GM21367 (cell line): ENCODE results near the gene PHF19.

ENCODE experiments used
- ATAC-seq: cut with Tn5 transposase; IDR thresholded peaks from one replicate; pipeline ENCODE4 v1.9.1; 2021; ENCODE audit not compliant: unreplicated experiment

Gene PHF19

GRCh38 chr9:120876842-120877240, at the start of gene PHF19:
Gene PHF19 (minus strand): TSS chr9:120877188. CDS start chr9:120874741, 2,447 bp downstream.
- ATAC-seq, result peak; percentile 0

- ATAC-seq, result peak; percentile 7
These were observed 49.5 kb upstream of the PHF19 start, which contains the start of gene TRAF1 for GRCh38 chr9:120926397-120926928. Gene TRAF1 (minus strand): TSS chr9:120926796. CDS start chr9:120926075, 721 bp downstream.

- peak; percentile 28 for ATAC-seq
These were observed 48.8 kb upstream of the PHF19 start for GRCh38 chr9:120925535-120926396.

GRCh38 chr9:120924698-120925534, 47.9 kb upstream of the PHF19 start:
- ATAC-seq, result no peak

DNA sequence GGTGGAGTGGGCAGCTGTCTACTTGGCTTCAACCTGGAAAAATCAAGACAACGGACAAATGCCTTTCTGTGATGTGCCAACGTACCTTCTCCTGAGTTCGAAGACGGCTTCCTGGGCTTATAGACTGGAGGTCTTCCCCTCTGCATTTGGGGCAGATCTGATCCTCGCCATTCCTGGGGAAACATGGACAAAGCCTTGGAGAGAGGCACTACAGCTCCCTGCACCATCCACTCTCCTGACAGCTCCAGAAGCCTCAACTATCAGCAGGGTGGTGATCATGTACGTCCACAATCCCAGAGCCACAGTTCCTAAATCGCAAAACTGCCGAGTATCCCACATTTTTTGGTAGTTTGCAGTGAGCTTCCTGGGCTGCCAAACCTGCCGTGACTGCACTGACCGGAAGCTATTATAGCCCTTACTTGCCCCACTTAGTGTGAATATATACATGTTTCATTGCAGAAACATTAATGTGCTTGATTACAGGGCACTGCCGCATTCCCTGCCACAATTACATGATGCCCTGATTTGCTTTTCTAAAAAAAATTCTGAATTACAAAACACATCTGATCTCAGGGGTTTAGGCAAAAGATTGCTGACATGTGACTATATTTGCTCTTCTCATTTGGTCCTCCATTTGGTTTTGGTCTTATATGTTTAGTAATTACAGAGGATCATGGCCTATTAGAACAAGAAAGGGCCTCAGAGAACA, 46.8 kb upstream of the PHF19 start:
- no peak for ATAC-seq

DNA sequence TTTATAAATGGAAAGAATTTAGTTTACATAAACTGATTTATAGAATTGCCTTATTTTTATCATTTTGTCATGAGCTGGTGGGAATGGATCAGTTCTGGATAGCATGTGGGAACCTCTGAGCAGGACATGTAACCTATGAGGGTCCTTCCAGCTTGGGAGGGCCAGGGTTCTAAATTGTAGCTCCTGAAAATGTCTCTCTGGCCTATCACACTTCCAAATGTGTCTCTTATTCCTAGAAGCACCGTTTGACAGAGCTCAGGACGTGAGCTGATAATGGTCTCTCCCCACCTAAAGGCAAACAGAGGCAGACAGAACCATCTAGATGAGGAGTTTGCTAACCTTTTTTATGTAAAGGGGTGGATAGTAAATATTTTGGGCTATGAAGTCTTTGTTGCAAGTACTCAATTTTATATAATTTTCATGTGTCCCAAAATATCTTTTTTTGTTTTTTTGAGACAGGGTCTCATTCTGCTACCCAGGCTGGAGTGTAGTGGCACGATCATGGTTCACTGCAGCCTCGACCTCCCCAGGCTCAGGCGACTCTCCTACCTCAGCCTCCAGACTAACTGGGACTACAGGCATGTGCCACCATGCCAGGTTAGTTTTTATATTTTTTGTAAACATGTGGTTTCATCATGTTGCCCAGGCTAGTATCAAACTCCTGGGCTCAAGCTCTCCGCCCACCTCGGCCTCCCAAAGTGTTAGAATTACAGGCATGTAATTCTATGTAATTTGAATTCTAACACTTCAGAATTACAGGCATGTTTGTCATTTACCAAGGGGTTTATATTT, 45.6 kb upstream of the PHF19 start:
- ATAC-seq, result no peak

DNA sequence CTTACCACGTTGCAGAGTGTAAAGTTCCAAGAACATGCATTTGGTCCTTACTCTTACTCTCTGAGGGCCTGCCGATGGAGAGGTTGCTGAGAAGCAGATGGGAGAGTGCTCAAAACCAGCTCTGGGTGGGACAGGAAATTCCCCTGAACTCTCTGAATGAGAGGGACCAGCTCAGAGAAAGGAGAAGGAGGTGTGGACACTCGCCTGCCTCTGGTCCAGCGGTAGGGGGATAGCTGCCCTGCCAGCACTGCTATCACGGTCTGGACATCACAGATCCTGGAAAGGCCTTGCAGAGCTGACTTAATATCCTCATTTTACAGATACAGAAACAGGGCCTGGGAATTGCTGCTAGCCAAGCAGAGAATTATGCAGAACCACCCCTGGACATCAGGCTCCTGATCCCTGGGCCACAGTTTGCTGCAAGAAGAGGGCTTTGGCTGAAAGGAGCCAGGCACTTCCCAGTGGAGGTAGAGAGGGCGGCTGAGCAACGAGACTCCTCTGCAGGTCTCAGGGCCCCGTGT, 44.7 kb upstream of the PHF19 start:
- ATAC-seq, result no peak

- ATAC-seq, result no peak
These were observed 43.8 kb upstream of the PHF19 start for GRCh38 chr9:120920806-120921178.

GRCh38 chr9:120919843-120920805, 43.1 kb upstream of the PHF19 start:
- no peak for ATAC-seq

DNA sequence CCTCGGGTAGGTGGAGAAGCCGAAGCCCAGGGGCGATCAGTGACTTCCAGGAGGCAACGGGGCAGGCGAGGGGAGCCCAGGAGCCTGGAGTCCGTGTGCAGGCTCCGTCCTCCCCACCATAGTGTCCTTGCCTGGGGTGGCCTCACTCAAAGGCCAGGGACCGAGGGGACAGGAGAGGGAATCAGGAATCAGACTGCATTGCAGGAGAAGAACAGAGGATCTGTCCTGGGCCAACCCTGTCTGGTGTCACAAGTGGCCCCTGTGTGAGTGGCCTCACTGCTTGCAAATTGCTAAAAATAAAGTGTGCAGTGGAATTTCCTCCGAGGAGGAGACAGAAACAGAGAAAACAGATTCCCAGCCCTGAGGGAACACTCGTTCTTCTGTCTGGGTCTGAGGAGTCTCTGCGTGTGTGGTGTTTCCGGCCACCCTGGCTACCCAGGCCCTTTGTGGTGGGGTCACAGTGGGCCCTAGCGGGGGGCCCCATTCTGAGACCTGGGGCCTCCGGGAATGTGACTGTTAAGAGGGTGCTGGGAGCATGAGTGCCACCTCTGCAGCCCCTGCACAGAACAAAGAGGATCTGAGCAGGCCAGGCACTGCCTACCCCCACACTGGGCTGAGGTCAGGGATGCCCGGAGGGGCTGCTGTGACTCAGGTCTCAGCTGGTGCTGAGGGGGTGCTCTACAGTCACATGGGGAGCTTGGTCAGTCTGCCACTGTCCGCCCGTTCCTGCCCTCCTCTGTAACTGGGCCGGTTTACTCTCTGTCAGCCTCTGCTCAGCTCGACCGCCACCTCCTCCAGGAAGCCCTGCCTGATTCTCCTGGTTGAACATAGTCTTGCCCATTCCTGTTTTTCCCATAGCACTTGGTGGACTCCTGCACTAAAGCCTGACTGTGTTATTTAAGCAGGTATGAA, 42.2 kb upstream of the PHF19 start:
- no peak for ATAC-seq

- no peak for ATAC-seq
These were observed 41.2 kb upstream of the PHF19 start for GRCh38 chr9:120917929-120918762.

DNA sequence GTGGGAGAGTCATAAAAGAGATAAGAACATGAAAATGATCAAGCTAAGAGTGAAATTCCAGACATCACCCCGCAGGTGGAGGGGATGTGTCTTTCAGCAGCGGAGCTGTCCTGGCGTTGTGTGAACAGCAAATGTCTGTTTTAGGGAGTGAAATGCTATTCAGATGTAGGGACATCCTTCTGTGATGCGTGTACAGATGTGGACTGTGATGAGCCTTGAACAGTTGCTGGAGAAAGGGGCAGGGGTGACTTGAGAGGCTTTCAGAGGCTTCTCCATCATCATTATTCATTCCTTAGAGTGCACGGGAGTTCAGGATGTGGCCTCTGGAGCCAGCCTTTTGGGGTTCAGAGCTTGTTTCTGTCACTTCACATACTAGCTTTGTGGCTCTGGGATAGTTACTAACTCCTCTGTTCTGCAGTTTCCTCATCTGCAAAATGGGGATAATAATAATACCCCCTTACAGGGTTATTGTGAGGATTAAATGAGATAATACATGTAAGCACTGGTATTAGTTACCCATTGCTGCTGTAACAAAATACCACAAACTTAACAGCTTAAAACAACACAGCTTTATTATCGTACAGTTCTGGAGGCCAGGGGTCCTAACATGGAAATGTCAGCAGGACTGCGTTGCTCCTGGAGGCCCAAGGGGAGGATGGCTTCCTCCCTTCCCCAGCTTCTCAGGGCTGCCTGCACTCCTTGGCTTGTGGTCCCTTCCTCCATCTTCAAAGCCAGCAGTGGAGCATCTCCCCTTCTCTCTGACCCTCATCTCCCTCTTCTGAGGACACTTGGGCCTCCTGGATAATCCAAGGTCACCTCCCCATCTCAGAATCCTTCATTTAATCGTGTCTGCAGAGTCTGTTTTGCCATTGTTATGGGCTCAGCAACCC, 40.2 kb upstream of the PHF19 start:
- ATAC-seq, result no peak

GRCh38 chr9:120916588-120916987, 39.6 kb upstream of the PHF19 start:
- ATAC-seq, result no peak

DNA sequence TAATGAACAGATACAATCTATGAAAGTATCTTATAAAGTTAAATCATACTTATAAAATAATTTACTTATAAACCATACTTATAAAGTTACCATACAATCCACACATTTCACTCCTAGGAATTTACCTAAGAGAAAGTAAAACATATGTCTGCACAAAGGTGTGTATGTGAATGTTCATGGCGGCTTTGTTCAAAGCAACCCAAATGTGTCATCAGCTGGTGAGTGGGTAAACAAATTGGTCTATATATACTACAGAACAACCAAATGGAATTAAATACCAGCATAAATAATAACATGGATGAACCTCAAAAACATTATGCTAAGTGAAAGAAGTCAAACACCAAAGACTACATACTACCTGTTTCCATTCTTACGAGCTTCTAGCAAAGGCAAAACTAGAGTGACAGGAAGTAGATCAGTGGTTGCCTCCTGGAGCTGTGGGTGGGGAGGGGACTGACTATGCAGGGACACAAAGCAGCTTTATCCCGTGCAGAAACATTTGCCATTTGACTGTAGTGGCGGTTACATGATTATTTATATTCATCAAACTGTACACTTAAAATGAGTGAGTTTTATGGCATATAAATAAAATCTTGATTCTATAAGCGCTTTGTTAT, 39.0 kb upstream of the PHF19 start:
- ATAC-seq, result no peak

- ATAC-seq, result no peak
These were observed 38.0 kb upstream of the PHF19 start for GRCh38 chr9:120914953-120915352.
